ENCODE measurements around the gene CLHC1. TPM values are rescaled to one million over a fixed set of nuclear protein-coding genes. Genes with fewer than 3 reads are reported as not detected.

CLHC1 gene
- total and polyA plus RNA-seq, 2 of the 8 experiments (the other 6 are each of a cell fraction or from before 2014, with no cell fraction given) = 2.6 to 10.8 TPM

GRCh38 chr2:55224761-55225261 lies 7.3 kb downstream of the CLHC1 start:
- Histone ChIP-seq H3K27me3 (replicated peaks in 1 of 4; ENCODE audit: control insufficient read depth in 3 of 4, extremely low read depth in 1 of 4, insufficient read depth in 3 of 4, low read length in 3 of 4) (no peaks in the 10 kb centered on the region), H3K9me3 (ENCODE audit: insufficient read depth in 2 of 2, low read depth in 1 of 2, low read length in 1 of 2) (no peaks in the 10 kb centered on the region), H3K23me2 (ENCODE audit: low read depth, low read length) (no peaks in the 10 kb centered on the region; the same call in 1 of the 2 replicates), H3K4me3 (ENCODE audit: extremely low read depth in 1 of 4, insufficient read depth in 2 of 4, low read depth in 3 of 4, low read length in 4 of 4) (no peak overlapping the region), H4K8ac (ENCODE audit: extremely low read depth, insufficient read depth, low read length) (no peak overlapping the region), H2BK20ac (ENCODE audit: low read length) (no peak overlapping the region), H4K91ac (replicated peaks; ENCODE audit: insufficient read length, low read length) (no peak overlapping the region), H3K79me1 (ENCODE audit: low read depth, low read length) (peaks cover 4% of the 10 kb centered on the region), H2AFZ (ENCODE audit: low read length) (no peak overlapping the region), H3K36me3 (ENCODE audit: control insufficient read depth in 2 of 4, insufficient read depth in 4 of 4, low read length in 3 of 4) (no peaks in the 10 kb centered on the region; a peak in 1 of 8 replicates), H2BK120ac (replicated peaks; ENCODE audit: low read depth, low read length) (no peak overlapping the region), H4K5ac (ENCODE audit: insufficient read length, low read depth, low read length) (no peak overlapping the region), H2BK15ac (ENCODE audit: low read length) (peak overlapping the region; percentile 40; the same call in 1 of the 2 replicates), H3K18ac (ENCODE audit: extremely low read depth, low read length) (no peak overlapping the region), H3K4me1 (replicated peaks in 1 of 4; ENCODE audit: control insufficient read depth in 3 of 4, insufficient read depth in 4 of 4, low read length in 3 of 4) (peaks cover 0 to 4% (median 3%) of the 10 kb centered on the region in 4 experiments; a peak in 4 of 7 replicates), H3K4me2 (ENCODE audit: insufficient read depth in 1 of 2, low read depth in 2 of 2, low read length in 2 of 2) (no peak overlapping the region), H2BK12ac (ENCODE audit: low read depth, low read length) (no peak overlapping the region), H3K23ac (ENCODE audit: insufficient read length) (no peak overlapping the region), H3K56ac (replicated peaks; ENCODE audit: insufficient read length, low read depth, low read length) (no peak overlapping the region), H2AK5ac (ENCODE audit: low read depth, low read length) (no peak overlapping the region), H4K20me1 (replicated peaks in 1 of 2; ENCODE audit: control insufficient read depth in 1 of 2, insufficient read depth in 2 of 2, low read length in 2 of 2) (peaks cover 0 to 2% of the 10 kb centered on the region in 2 experiments), H3K14ac (ENCODE audit: insufficient read length) (no peak overlapping the region), H3K79me2 (ENCODE audit: control insufficient read depth in 1 of 2, insufficient read depth in 2 of 2, low read length in 2 of 2) (peaks cover 6% of the 10 kb centered on the region in 2 experiments; a peak in 2 of 4 replicates), H3K4ac (replicated peaks; ENCODE audit: insufficient read length, low read depth, low read length) (no peak overlapping the region), H3K27ac (ENCODE audit: low read depth, low read length) (no peak overlapping the region), H2BK5ac (ENCODE audit: low read depth, low read length) (no peak overlapping the region), H3K9ac (replicated peaks in 1 of 4; ENCODE audit: extremely low read depth in 1 of 4, low read depth in 3 of 4, low read length in 3 of 4) (no peak overlapping the region)
- POLR2A ChIA-PET (ENCODE audit: partially characterized antibody) = interaction anchor here (0.6 to 3.2 kb wide), 10 partner anchors 8 to 195 kb away, joined by 4 to 20 read pairs (median 6); partner anchors contain the start of genes CCDC88A, CLHC1, RPS27A and RTN4
- no peak for DNase-seq (ENCODE audit: low read depth in 1 of 2, low spot score in 2 of 2)
- WGBS, 2 experiments (ENCODE audit: extremely low coverage in 1 of 2, insufficient coverage in 1 of 2, insufficient read length in 1 of 2, insufficient replicate concordance in 2 of 2, low coverage in 1 of 2, low lambda C conversion rate in 2 of 2, missing lambda C conversion rate in 1 of 2) = 90% methylated on average over 19 of the region's 19 CpGs; no CpG with 5 or more reads in 1 of the 2 experiments
- TF ChIP-seq CTCF (IDR thresholded peaks at IDR 0.05; ENCODE audit: control extremely low read depth in 1 of 3, insufficient read depth in 1 of 3, low read depth in 1 of 3, low read length in 3 of 3) = no peak
- TF ChIP-seq SP4 (IDR thresholded peaks at IDR 0.05; ENCODE audit: low read length) = no peak
- TF ChIP-seq ASH2L (IDR thresholded peaks at IDR 0.05; ENCODE audit: low read length) = no peak
- TF ChIP-seq CEBPB (IDR thresholded peaks at IDR 0.05; ENCODE audit: low read depth, low read length) = no peak
- TF ChIP-seq RAD21 (IDR thresholded peaks at IDR 0.05 in 1 of 2, conservative IDR thresholded peaks at IDR 0.05 in 1 of 2; ENCODE audit: low read depth in 2 of 2, low read length in 2 of 2) = peak in 1 of 2 experiments; percentile 11; a peak in 1 of 4 replicates
- TF ChIP-seq BRCA1 (IDR thresholded peaks at IDR 0.05; ENCODE audit: low read depth, low read length) = no peak
- CTCF ChIA-PET (ENCODE audit: partially characterized antibody) = interaction anchor here (0.6 to 2.7 kb wide), 9 partner anchors 11 to 1017 kb away, joined by 3 to 10 read pairs (median 4); no protein-coding TSS in a partner anchor
- FAIRE-seq = no peak
